Metanephros (tissue), 2 donors: ENCODE data around the gene ZNF224. TPM values are rescaled to one million over a fixed set of nuclear protein-coding genes. Genes with fewer than 3 reads are reported as not detected.

Source experiments
- small RNA-seq: library from RNA; depleted of rRNA; stranded (forward); fragments of <200 nt; gene quantifications from one replicate; pipeline ENCODE3, GENCODE V24; 2014; ENCODE audit warnings: low replicate concordance
- total RNA-seq: library from RNA; depleted of rRNA; stranded (reverse); fragments of >200 nt; gene quantifications from one replicate; pipeline ENCODE4 v1.2.3, GENCODE V29; 2014

ZNF224 gene
- total RNA-seq = 45.6 TPM

GRCh38 chr19:44093931-44094765 lies at the start of gene ZNF224:
TSS of gene ZNF224 (plus strand) at chr19:44094361. CDS start at chr19:44097874, 3,513 bp downstream.

GRCh38 chr19:44051650-44052402 lies 42.3 kb upstream of the ZNF224 start, which contains the start of gene ZNF223:
TSS of gene ZNF223 (plus strand) at chr19:44052036. CDS start at chr19:44055177, 3,141 bp downstream.

GRCh38 chr19:44071824-44072542 lies 22.2 kb upstream of the ZNF224 start, which contains the start of gene ZNF284:
TSS of gene ZNF284 (plus strand) at chr19:44072159. CDS start at chr19:44076390, 4,231 bp downstream.

GRCh38 chr19:44113138-44113783 lies 19.1 kb downstream of the ZNF224 start, which contains the start of gene ZNF225:
TSS of gene ZNF225 (plus strand) at chr19:44113399. CDS start at chr19:44115828, 2,429 bp downstream.

GRCh38 chr19:44141191-44142058 lies 47.3 kb downstream of the ZNF224 start, which contains the start of gene ZNF234:
TSS of gene ZNF234 (plus strand) at chr19:44141554. CDS start at chr19:44144633, 3,079 bp downstream.

Small RNA genes lying within 50 kb of the gene (small RNA-seq; reads per million reads assigned to genes)
- not detected for gene RNU6-902P

Other genes with a start within 250 kb of the ZNF224 start
- gene ZNF404, start 210.4 kb upstream of the ZNF224 start, total RNA-seq = 2.9 TPM
- gene ZNF45, start 159.1 kb upstream of the ZNF224 start, total RNA-seq = 19.3 TPM
- 11.6 TPM for gene ZNF221, start 143.1 kb upstream of the ZNF224 start, total RNA-seq
- 11.1 TPM for gene ZNF155, start 110.2 kb upstream of the ZNF224 start, total RNA-seq
- 6.0 TPM for gene ZNF230, start 91.4 kb upstream of the ZNF224 start, total RNA-seq
- gene ZNF222, start 69.0 kb upstream of the ZNF224 start, total RNA-seq = 3.3 TPM
- 8.3 TPM for gene ZNF223, start 42.3 kb upstream of the ZNF224 start, total RNA-seq
- 3.7 TPM for gene ZNF284, start 22.2 kb upstream of the ZNF224 start, total RNA-seq
- 8.2 TPM for gene ZNF225, start 19.0 kb downstream of the ZNF224 start, total RNA-seq
- gene ZNF234, start 47.2 kb downstream of the ZNF224 start, total RNA-seq = 13.7 TPM
- gene ZNF226, start 70.7 kb downstream of the ZNF224 start, total RNA-seq = 23.0 TPM
- gene ZNF227, start 118.2 kb downstream of the ZNF224 start, total RNA-seq = 28.1 TPM
- gene ZNF233, start 165.5 kb downstream of the ZNF224 start, total RNA-seq = 2.6 TPM
- 13.5 TPM for gene ZNF235, start 210.7 kb downstream of the ZNF224 start, total RNA-seq